Esophagus muscularis mucosa (tissue), 3 donors: Measurements from ENCODE around the gene MANSC1.

Source experiments
- CTCF ChIP-seq, 3 experiments: fragments of 200-600 bp in 2 of 3; fragments of 450-650 bp in 1 of 3; sonication (generic) in 2 of 3; IDR thresholded peaks; one replicate each; pipeline ENCODE4 v1.5.1; 2017 to 2019; ENCODE audit warnings: antibody characterized with exemption in 3 of 3, mild to moderate bottlenecking in 2 of 3, moderate library complexity in 1 of 3
- EP300 ChIP-seq: sonication (generic); formaldehyde crosslinking; IDR thresholded peaks from one replicate; pipeline ENCODE4 v1.6.1; 2017; ENCODE audit warnings: antibody characterized with exemption

GRCh38 chr12:12396694-12397093 is 46.7 kb upstream of the MANSC1 start:
- no peak for TF ChIP-seq EP300
- no peak for TF ChIP-seq CTCF (IDR thresholded peaks at IDR 0.05)
